BJ (cell line): ENCODE measurements around the gene CADM2. TPM values are rescaled to one million over a fixed set of nuclear protein-coding genes. Genes with fewer than 3 reads are reported as not detected.
"Not testable (repeated sequence)": the region's sequence is repeated elsewhere in the genome, so short reads cannot be mapped to it uniquely, and the experiment has no call there.

Experiments used
- CTCF ChIA-PET: fragments of 350-600 bp; formaldehyde crosslinking; extraction: SDS; loops from one replicate; lab custom pipeline; 2021; ENCODE audit warnings: antibody characterized with exemption, inconsistent platforms; lab: Yijun Ruan, JAX
- POLR2A ChIA-PET: fragments of 300-600 bp; sonication (Branson Sonifier 250); formaldehyde crosslinking; extraction: SDS; loops from one replicate; lab custom pipeline; 2021; ENCODE audit warnings: antibody characterized with exemption; lab: Charles Lee
- DNase-seq: peaks from one replicate; pipeline ENCODE4 v3.0.0-alpha.2; 2011; ENCODE audit warnings: low read depth
- H3K27me3 ChIP-seq: 2 replicates; pipeline ENCODE4 v1.6.0; 2011; ENCODE audit warnings: low read length; ENCODE audit not compliant: control insufficient read depth, insufficient read depth
- H3K36me3 ChIP-seq: 2 replicates; pipeline ENCODE4 v1.5.1; 2011; ENCODE audit warnings: low read length; ENCODE audit not compliant: control insufficient read depth, insufficient read depth
- H3K4me3 ChIP-seq: 2 replicates; pipeline ENCODE4 v1.5.1; 2011; ENCODE audit warnings: low read depth, mild to moderate bottlenecking, control low read depth, low read length
- polyA plus RNA-seq: library from polyadenylated mRNA; depleted of rRNA; stranded (reverse); fragments of >200 nt; gene quantifications from 2 replicates; pipeline ENCODE4 v1.2.3, GENCODE V29; 2011
- TF ChIP-seq, protein P1 (sequence below): IDR thresholded peaks from 2 replicates; pipeline ENCODE4 v1.5.1; 2011; ENCODE audit warnings: low read depth, mild to moderate bottlenecking, control low read depth, inconsistent platforms, low read length, moderate library complexity; ENCODE audit not compliant: insufficient read depth

The CADM2 gene
- polyA plus RNA-seq, 1 experiment: not detected

GRCh38 chr3:85706130-85706529 is 747.3 kb downstream of the CADM2 start:
- TF ChIP-seq, protein P1, sequence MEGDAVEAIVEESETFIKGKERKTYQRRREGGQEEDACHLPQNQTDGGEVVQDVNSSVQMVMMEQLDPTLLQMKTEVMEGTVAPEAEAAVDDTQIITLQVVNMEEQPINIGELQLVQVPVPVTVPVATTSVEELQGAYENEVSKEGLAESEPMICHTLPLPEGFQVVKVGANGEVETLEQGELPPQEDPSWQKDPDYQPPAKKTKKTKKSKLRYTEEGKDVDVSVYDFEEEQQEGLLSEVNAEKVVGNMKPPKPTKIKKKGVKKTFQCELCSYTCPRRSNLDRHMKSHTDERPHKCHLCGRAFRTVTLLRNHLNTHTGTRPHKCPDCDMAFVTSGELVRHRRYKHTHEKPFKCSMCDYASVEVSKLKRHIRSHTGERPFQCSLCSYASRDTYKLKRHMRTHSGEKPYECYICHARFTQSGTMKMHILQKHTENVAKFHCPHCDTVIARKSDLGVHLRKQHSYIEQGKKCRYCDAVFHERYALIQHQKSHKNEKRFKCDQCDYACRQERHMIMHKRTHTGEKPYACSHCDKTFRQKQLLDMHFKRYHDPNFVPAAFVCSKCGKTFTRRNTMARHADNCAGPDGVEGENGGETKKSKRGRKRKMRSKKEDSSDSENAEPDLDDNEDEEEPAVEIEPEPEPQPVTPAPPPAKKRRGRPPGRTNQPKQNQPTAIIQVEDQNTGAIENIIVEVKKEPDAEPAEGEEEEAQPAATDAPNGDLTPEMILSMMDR: no peak
- CTCF ChIA-PET: interaction anchor here (0.7 kb wide), 1 partner anchor 100 kb away, joined by 3 read pairs; no protein-coding TSS in a partner anchor
- POLR2A ChIA-PET: no interaction called here
- no peak for DNase-seq
- Histone ChIP-seq H3K27me3 (no peaks in the 10 kb centered on the region), H3K4me3 (no peak overlapping the region), H3K36me3 (no peaks in the 10 kb centered on the region)

- POLR2A ChIA-PET, H3K36me3 ChIP-seq, H3K27me3 ChIP-seq, DNase-seq, H3K4me3 ChIP-seq, CTCF ChIA-PET: not testable (repeated sequence)
These were observed 749.5 kb downstream of the CADM2 start for GRCh38 chr3:85708325-85708724.

DNA sequence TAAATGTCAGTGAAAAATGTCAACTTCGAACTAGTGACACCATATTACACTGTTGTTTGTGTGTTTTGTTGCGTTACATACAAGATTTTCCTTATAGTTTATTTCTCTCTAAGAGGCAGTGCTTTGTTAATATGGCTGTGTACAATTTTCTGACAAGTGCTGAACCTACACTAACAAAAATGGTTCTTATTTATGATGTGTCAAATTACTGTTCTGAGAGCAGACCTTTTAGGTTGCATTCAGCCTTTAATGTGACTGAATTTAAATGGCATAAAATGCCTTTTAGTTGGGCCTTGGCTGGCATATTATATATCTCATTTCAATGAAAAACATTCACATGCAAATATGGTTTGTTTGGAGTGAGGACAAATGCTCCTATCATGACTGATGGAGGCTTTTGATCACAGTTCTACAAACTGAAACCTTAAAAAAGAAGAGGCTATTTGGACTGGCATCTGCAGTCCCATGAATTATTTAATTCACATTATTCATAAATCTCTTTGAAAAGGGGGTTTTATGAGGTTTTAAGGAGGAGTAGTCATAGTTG is 750.6 kb downstream of the CADM2 start:
- Histone ChIP-seq H3K36me3 (no peaks in the 10 kb centered on the region), H3K4me3 (no peak overlapping the region), H3K27me3 (no peaks in the 10 kb centered on the region)
- TF ChIP-seq, protein P1: no peak
- ChIA-PET CTCF (no interaction called here), POLR2A (no interaction called here)
- no peak for DNase-seq

DNA sequence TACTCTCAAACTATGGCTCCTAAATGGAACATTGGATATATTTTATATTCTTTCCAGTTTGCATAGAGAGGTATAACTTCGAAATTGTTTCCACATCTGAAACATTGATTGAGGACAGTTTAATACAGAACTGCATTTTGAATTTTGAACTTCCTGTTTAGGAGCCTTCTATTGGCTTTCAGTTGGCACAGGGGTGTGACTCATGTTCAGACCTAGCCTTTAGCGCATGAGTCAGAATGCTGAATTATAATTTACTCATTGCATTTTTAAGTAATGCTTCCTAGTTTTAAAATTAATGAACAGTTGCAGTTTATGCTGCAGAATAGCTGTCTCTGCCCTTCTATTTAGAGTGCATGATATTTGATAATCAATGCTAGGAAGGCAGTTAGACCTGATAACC is 751.7 kb downstream of the CADM2 start:
- no peaks in the 10 kb centered on the region for H3K36me3 ChIP-seq
- POLR2A ChIA-PET: no interaction called here
- H3K4me3 ChIP-seq: no peak overlapping the region
- DNase-seq: no peak
- H3K27me3 ChIP-seq: no peaks in the 10 kb centered on the region
- TF ChIP-seq, protein P1: no peak
- CTCF ChIA-PET: no interaction called here

DNA sequence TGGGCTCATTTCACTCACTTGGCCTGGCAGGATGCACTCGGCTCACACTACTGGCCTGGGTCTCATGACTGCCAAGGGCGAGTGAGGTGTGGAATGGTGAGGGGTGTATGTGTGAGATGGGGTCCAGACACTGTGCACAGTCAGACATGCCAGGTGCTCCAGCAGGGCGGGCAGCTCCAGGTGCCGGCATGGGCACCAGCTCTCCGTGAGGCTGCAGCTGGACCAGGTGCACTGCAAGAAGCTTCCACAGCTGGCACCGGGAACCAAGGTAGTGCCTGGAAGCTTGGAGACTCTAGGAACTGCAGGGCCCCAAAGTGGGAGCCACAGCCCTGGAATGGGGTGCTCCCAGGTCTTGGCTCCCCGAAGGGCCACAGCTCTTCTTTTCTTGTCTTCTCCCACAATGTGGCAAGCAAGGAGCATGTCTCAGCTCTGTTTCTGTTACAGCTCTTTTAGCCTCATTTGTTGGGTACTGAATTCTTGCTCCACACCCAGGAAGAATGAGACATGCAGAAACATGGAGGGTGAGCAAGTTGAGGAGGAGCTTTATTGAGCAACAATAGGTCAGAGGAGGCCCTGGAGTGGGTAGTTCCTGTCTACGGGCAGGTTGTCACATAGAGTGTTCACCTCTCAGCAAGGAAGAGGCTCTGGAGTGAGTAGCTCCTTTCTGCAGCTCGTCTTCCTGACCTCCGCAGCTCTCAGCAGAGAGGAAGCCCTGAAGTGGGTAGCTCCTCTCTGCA is 762.8 kb downstream of the CADM2 start:
- no peaks in the 10 kb centered on the region for H3K27me3 ChIP-seq
- no peak overlapping the region for H3K4me3 ChIP-seq
- POLR2A ChIA-PET: interaction anchor here (1.2 kb wide), 1 partner anchor 14 kb away, joined by 7 read pairs; no protein-coding TSS in a partner anchor
- no peak for DNase-seq
- CTCF ChIA-PET: no interaction called here
- no peaks in the 10 kb centered on the region for H3K36me3 ChIP-seq
- TF ChIP-seq, protein P1: no peak

DNA sequence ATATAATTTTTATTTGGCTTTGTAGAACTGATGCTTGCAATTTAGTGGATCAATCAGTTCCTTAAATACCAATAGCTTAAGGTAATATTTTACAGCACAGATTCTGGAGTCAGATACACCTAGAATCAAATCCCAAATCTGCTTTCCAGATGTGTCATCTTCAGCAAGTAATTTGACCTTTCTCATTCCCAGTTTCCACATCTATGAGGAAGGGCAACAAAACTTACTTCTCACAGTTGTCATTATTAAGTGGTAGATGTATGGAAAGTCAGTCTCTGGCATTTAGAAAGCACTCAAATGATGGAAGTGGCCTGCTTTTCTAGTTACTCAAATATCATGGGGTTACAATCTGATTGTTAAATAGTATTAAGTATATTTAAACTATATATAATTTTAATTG is 767.0 kb downstream of the CADM2 start:
- ChIA-PET POLR2A (no interaction called here), CTCF (no interaction called here)
- DNase-seq: no peak
- no peak overlapping the region for H3K4me3 ChIP-seq
- no peaks in the 10 kb centered on the region for H3K36me3 ChIP-seq
- TF ChIP-seq, protein P1: no peak
- no peaks in the 10 kb centered on the region for H3K27me3 ChIP-seq
